Choroid plexus epithelial cell (primary cell): ENCODE results near the gene FAAP24.
A peak's percentile ranks its signal among the peaks of the same experiment; 100 is the strongest.
"Not testable (repeated sequence)": the region's sequence is repeated elsewhere in the genome, so short reads cannot be mapped to it uniquely, and the experiment has no call there.

Experiments used
- DNase-seq: peaks from one replicate; pipeline ENCODE4 v3.0.0-alpha.2; 2010; ENCODE audit warnings: low read depth
- H3K4me3 ChIP-seq: 2 replicates; pipeline ENCODE4 v1.5.1; 2011; ENCODE audit warnings: low read depth, mild to moderate bottlenecking, control low read depth, low read length, moderate library complexity
- CTCF ChIP-seq: conservative IDR thresholded peaks from 2 replicates; pipeline ENCODE4 v1.5.1; 2011; ENCODE audit warnings: low read depth, mild to moderate bottlenecking, control low read depth, inconsistent platforms, low read length, moderate library complexity

FAAP24 gene

GRCh38 chr19:33000510-33000909 is 28.5 kb downstream of the FAAP24 start:
- no peak overlapping the region for H3K4me3 ChIP-seq
- no peak for TF ChIP-seq CTCF
- no peak for DNase-seq

DNA sequence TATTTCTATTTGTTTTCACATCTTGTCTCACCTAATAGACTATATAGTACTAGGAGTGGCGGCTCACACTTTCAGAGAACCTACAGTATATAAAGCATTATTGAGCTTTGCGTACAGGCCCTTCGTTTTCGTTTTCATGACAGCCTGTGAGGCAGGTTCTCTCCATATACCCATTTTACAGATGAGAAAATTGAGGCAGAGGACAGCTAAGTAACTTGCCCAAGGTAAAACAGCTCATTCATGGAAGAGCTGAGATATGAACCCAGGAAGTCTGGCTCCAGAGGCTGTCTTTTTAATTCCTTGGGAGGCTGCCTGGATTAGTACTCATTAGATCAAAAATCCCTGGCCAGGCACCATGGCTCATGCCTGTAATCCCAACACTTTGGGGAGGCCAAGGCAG is 28.9 kb downstream of the FAAP24 start:
- TF ChIP-seq CTCF: no peak

GRCh38 chr19:33002126-33002865 is 30.3 kb downstream of the FAAP24 start:
- not testable (repeated sequence) for DNase-seq, H3K4me3 ChIP-seq

More for the DNA sequence above, 28.9 kb downstream of the FAAP24 start:
- no peak overlapping the region for H3K4me3 ChIP-seq
- DNase-seq: no peak

DNA sequence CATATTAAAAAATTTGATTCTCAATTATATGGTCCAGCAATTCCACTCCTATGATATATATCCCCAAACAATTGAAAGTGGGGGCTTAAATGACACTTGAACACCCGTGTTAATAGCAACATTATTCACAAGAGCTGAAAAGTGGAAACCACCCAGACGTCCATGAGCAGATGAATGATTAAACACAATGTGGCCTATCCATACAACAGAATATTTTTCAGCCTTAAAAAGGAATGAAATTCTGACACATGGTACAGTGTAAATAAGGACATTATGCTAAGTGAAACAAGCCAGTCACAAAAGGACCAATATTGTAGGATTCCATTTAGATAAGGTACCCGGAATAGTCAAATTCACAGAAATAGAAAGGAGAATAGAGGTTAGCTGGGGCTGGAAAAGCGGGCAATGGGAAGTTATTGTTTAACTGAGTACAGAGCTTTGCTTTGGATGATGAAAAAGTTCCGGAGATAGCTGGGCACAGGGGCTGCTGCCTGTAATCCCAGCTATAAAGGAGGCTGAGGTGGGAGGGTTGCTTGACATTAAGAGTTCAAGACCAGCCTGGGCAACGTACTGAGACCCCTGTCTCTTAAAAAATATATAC is 31.5 kb downstream of the FAAP24 start:
- DNase-seq, H3K4me3 ChIP-seq: not testable (repeated sequence)

GRCh38 chr19:33005440-33005839 is 33.4 kb downstream of the FAAP24 start:
- TF ChIP-seq CTCF: no peak
- H3K4me3 ChIP-seq: no peak overlapping the region
- DNase-seq: no peak

DNA sequence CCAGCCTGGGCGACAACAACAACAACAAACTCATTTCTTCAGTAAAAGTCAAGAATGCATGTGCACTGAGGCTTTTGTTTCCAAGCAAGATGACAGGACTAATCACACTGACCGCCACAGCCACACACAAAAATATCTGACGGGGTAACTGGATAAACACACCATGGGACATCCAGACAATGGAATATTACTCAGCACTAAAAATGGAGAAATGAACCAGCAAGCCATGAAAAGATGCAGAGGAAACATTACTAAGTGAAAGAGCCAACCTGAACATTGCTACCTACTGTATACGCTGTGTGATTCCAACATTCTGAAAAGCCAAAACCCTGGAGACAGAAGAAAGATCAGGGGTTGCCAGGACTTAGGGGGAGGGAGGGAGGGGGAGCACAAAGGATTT is 36.7 kb downstream of the FAAP24 start:
- TF ChIP-seq CTCF: no peak
- no peak overlapping the region for H3K4me3 ChIP-seq
- DNase-seq: no peak

DNA sequence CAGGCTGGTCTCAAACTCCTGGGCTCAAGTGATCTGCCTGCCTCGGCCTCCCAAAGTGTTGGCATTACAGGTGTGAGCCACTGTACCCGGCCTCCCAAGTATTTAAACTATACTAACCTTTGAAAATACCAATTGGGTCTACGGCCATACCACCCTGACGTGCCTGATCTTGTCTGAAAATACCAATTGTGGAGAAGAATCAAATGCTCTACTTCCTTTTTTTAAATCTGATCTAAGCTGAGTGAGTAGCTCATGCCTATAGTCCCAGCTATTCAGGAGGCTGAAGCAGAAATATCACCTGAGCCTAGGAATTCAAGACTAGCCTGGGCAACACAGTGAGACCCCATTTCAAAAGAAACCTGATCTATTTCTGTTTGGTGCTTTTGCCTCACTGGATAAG is 38.8 kb downstream of the FAAP24 start:
- DNase-seq: not testable (repeated sequence)

GRCh38 chr19:33022472-33023116 is 50.6 kb downstream of the FAAP24 start:
- peak; percentile 14 for TF ChIP-seq CTCF
- DNase-seq: peak; percentile 21

More for the DNA sequence above, 38.8 kb downstream of the FAAP24 start:
- not testable (repeated sequence) for H3K4me3 ChIP-seq

More at GRCh38 chr19:33022472-33023116, 50.6 kb downstream of the FAAP24 start:
- H3K4me3 ChIP-seq: no peak overlapping the region
